GM19372 (cell line): ENCODE results near the gene KDM6B.
"Not testable (repeated sequence)": the region's sequence is repeated elsewhere in the genome, so short reads cannot be mapped to it uniquely, and the experiment has no call there.

ENCODE experiments used
- ATAC-seq: cut with Tn5 transposase; IDR thresholded peaks from one replicate; pipeline ENCODE4 v1.9.1; 2021; ENCODE audit warnings: mild to moderate bottlenecking, low read depth, moderate library complexity; ENCODE audit not compliant: unreplicated experiment

KDM6B gene, protein sequence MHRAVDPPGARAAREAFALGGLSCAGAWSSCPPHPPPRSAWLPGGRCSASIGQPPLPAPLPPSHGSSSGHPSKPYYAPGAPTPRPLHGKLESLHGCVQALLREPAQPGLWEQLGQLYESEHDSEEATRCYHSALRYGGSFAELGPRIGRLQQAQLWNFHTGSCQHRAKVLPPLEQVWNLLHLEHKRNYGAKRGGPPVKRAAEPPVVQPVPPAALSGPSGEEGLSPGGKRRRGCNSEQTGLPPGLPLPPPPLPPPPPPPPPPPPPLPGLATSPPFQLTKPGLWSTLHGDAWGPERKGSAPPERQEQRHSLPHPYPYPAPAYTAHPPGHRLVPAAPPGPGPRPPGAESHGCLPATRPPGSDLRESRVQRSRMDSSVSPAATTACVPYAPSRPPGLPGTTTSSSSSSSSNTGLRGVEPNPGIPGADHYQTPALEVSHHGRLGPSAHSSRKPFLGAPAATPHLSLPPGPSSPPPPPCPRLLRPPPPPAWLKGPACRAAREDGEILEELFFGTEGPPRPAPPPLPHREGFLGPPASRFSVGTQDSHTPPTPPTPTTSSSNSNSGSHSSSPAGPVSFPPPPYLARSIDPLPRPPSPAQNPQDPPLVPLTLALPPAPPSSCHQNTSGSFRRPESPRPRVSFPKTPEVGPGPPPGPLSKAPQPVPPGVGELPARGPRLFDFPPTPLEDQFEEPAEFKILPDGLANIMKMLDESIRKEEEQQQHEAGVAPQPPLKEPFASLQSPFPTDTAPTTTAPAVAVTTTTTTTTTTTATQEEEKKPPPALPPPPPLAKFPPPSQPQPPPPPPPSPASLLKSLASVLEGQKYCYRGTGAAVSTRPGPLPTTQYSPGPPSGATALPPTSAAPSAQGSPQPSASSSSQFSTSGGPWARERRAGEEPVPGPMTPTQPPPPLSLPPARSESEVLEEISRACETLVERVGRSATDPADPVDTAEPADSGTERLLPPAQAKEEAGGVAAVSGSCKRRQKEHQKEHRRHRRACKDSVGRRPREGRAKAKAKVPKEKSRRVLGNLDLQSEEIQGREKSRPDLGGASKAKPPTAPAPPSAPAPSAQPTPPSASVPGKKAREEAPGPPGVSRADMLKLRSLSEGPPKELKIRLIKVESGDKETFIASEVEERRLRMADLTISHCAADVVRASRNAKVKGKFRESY (N-terminal part only)

GRCh38 chr17:7833795-7834541 lies at the start of gene KDM6B:
Gene KDM6B (plus strand): TSS chr17:7834217. CDS start chr17:7845555, 11,338 bp downstream.
- ATAC-seq: peak; percentile 40

- no peak for ATAC-seq
Measured at GRCh38 chr17:7786866-7787265, 47.2 kb upstream of the KDM6B start.

DNA sequence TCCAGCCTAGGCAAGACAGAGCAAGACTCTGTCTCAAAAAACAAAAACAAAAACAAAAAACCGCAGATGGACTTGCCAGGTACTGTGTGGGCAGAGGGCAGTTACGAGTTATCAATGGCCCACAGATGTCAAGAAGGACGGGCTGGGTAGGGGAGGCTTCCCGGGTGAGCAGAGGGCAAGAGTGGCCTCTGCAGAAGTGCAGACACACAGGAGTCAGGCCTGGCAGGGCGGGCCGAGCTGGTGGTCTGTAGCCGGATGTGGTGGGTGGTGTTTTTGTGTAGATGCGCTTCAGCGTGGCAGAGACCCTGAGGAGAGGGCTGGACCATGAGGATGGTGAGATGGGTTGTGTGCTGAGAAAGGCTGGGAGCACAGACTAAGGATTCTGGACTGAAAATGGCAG lies 44.9 kb upstream of the KDM6B start:
- ATAC-seq: no peak

- ATAC-seq: no peak
Measured at GRCh38 chr17:7790150-7790549, 43.9 kb upstream of the KDM6B start.

- ATAC-seq: no peak
Measured at GRCh38 chr17:7792611-7793010, 41.4 kb upstream of the KDM6B start.

GRCh38 chr17:7794075-7794663 lies 39.8 kb upstream of the KDM6B start:
- no peak for ATAC-seq

- no peak for ATAC-seq
Measured at GRCh38 chr17:7797976-7798375, 36.0 kb upstream of the KDM6B start.

DNA sequence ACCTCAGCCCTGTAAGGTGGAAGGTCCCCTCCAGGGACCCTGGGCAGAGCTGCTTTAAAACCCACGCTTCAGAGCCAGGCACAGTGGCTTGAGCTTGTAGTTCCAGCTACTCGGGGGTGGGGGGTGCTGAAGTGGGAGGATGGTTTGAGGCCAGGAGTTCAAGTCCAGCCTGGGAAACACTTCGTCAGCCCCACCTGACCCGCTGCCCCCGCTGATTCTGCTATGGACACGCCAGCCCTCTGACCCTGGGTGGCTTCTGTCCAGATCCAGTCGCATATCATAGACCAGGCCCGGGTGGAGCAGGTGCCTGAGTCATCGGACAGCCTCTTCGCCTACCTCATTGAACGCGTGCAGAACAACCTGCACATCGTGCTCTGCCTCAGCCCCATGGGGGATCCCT lies 35.2 kb upstream of the KDM6B start:
- ATAC-seq: no peak

- ATAC-seq: no peak
Measured at GRCh38 chr17:7803981-7804380, 30.0 kb upstream of the KDM6B start.

DNA sequence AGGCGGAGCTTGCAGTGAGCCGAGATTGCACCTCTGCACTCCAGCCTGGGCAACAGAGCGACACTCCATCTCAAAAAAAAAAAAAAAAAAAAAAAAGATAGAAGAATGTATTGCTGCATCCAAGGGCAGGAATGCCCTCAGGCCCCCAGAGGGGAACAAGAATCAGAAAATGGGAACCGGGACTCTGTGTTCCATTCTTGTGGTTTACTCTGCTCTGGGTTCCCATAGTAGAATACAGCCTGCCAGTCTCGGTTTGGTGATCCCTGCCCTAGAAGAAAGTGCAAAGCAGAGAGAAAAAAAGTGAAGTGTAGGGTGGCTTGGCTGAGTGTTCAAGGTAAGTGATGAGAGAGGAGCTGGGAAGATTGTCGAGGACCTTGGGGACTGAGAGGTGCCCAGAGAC lies 27.4 kb upstream of the KDM6B start:
- ATAC-seq: no peak

DNA sequence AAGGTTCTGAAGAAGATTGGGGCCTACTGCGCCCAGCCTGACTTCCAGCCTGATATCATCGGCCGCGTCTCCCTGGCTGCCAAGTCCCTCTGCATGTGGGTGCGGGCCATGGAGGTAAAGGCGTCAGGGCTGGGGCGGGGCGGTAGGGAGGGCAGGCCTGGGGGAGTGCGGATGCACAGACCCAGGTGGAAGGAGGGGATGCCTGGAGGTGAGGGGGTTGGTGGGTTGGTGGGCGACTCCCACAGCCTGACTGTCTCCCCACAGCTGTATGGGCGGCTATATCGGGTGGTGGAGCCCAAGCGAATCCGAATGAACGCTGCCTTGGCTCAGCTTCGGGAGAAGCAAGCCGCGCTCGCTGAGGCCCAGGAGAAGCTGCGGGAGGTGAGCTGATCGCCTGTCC lies 26.8 kb upstream of the KDM6B start:
- ATAC-seq: no peak

GRCh38 chr17:7809086-7809790 lies 24.8 kb upstream of the KDM6B start:
- ATAC-seq: no peak

DNA sequence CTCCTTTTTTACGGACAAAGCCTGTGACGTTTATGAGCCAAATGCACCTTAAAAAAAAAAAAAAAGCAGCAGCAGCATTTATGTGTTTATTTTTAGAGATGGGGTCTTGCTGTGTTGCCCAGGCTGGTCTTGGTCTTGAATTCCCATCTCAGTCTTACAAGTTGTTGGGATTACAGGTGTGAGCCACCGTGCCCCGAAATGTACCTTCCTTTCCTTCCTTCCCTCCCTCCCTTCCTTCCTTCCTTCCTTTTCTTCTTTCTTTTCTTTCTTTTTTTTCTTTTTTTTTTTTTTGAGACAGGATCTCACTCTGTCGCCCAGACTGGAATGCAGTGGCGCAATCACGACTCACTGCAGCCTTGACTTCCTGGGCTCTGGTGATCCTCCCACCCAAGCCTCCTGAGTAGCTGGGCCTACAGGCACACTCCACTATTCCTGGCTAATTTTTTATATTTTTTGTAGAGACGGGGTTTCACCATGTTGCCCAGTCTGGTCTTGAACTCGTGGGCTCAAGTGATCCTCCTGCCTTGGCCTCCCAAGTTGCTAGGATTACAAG lies 24.1 kb upstream of the KDM6B start:
- ATAC-seq: not testable (repeated sequence)

- no peak for ATAC-seq
Measured at GRCh38 chr17:7811251-7811650, 22.8 kb upstream of the KDM6B start.

GRCh38 chr17:7814969-7815368 lies 19.0 kb upstream of the KDM6B start:
- ATAC-seq: no peak

DNA sequence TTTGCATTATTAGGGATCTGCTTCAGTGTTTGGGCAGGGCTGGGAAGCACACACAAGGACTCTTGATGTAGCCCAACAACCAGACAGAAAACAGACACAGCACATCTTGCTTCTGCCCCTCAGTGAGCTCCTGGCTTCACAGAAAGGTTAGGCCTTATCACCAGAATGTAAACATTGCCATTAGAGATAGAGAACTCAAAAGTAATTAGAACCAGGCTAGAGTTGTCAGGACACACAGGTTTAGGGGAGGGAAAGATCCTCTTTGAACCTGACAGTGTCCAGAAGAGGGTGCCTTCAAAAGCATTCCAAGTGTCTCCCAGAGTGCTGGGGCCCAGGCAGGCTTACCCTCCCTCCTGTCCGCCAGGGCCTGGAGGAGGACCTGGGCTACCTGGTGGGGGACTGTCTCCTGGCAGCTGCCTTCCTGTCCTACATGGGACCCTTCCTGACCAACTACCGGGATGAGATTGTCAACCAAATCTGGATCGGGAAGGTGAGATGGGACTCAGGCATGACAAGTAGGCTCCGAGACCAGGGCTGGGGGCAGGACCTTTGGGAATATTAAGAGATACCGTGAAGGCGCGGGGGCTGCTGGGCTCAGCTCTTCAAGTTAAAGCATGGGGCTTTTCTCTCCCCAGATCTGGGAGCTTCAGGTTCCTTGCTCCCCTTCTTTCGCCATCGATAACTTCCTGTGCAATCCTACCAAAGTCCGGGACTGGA lies 16.9 kb upstream of the KDM6B start:
- no peak for ATAC-seq

DNA sequence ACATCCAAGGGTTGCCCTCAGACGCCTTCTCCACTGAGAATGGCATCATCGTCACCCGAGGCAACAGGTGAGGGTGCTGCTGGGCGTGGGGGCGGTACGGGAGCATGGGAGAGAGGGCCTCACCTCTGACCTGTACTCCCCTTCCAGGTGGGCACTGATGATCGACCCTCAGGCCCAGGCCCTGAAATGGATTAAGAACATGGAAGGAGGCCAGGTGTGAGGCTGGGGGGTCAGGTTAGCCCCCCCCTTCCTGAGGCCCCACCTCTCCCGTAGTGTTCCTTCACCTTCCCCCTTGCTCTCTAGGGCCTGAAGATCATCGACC lies 16.4 kb upstream of the KDM6B start:
- no peak for ATAC-seq

GRCh38 chr17:7818026-7818425 lies 16.0 kb upstream of the KDM6B start:
- ATAC-seq: no peak
